Right lobe of liver (tissue), 4 donors: ENCODE data around the gene WDR48.

Experiments
- CTCF ChIP-seq, 4 donors: fragments of 200-600 bp in 3 of 4; fragments of 450-650 bp in 1 of 4; IDR thresholded peaks; one replicate each; pipeline versions ENCODE4 v1.5.1 to v1.8.0; 2016 to 2022; ENCODE audit warnings: antibody characterized with exemption in 4 of 4, mild to moderate bottlenecking in 2 of 4
- POLR2A ChIP-seq: fragments of 450-650 bp; IDR thresholded peaks from one replicate; pipeline ENCODE4 v1.6.1; 2017; ENCODE audit warnings: antibody characterized with exemption, mild to moderate bottlenecking
- donor health status: DM: no; HTN: no; CAD: no.
- donor health status: DM: no; HTN: no; CAD: no.
- donor health status: DM: no; HTN: yes; CAD: no.

GRCh38 chr3:39102504-39103323, 50.9 kb downstream of the WDR48 start:
- TF ChIP-seq POLR2A (no peak), CTCF (IDR thresholded peaks at IDR 0.05) (no peak)
